ENCODE data around the gene PRDM10. TPM values are rescaled to one million over a fixed set of nuclear protein-coding genes. Genes with fewer than 3 reads are reported as not detected.

PRDM10 gene
- polyA plus RNA-seq, 3 donors from 2014 or later, result 1.3 to 5.0 TPM; not detected in 1

DNA sequence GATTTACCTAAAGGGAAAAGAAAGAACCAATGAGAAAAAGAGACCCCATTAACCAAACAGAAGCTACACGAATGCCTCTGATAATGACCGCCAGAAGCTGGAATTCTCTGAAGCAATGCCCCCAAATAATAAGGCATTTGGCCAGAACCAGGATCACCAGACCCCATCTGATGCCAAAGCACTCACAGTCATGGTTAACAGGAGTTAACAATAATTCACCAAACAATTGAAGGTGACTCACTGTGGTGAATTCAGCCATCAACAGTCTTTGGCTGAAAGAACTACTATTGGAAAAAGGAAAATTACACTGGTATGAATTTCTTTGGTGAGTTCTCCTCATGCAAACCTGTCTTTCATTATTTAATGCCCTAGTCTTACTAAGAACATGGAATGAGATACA lies 85.4 kb downstream of the PRDM10 start:
- no peak overlapping the region for H3K4me3 Mint-ChIP-seq
- H3K27me3 Mint-ChIP-seq (ENCODE audit: low read depth in 3 of 3), result peaks cover 0 to 2% (median 2%) of the 10 kb centered on the region in 3 donors
- H3K4me1 Mint-ChIP-seq, result peaks cover 0 to 6% of the 10 kb centered on the region in 2 donors
- peaks cover 18 to 24% (median 19%) of the 10 kb centered on the region in 3 donors for H3K36me3 Mint-ChIP-seq
- peaks cover 0 to 1% (median 0%) of the 10 kb centered on the region in 6 donors for H3K9me3 Mint-ChIP-seq
- no peak overlapping the region for H3K27ac Mint-ChIP-seq
- DNase-seq, result no peak

DNA sequence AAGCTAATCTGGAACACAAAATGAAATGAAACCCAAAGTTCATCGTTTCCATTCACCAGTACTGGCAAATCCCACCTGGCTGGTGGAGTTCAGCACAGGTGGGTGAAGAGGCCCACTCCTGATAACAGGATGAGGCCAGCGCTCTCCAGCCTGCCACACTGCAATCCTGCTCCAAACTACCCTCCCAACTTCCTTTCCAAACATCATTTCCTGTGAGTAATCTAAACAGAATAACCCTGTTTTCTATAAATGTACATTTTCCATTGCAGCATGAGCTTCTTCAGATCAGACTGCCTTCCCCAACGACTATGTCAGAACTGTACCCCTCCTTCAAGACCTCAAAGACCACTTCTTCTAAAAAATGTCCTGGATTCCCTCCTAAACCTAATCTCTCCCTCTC lies 91.3 kb downstream of the PRDM10 start:
- H3K27me3 Mint-ChIP-seq (ENCODE audit: low read depth in 3 of 3), result no peaks in the 10 kb centered on the region
- H3K4me1 Mint-ChIP-seq, result no peaks in the 10 kb centered on the region

GRCh38 chr11:129910360-129910759 lies 92.3 kb downstream of the PRDM10 start:
- H3K4me3 Mint-ChIP-seq, result no peak overlapping the region
- no peaks in the 10 kb centered on the region for H3K27me3 Mint-ChIP-seq (ENCODE audit: low read depth in 3 of 3)
- no peaks in the 10 kb centered on the region for H3K4me1 Mint-ChIP-seq
- H3K9me3 Mint-ChIP-seq, result peaks cover 0 to 1% (median 0%) of the 10 kb centered on the region in 6 donors
- DNase-seq, result no peak
- H3K27ac Mint-ChIP-seq, result no peak overlapping the region
- H3K36me3 Mint-ChIP-seq, result peaks cover 23 to 49% (median 32%) of the 10 kb centered on the region in 3 donors

More for the DNA sequence above, 91.3 kb downstream of the PRDM10 start:
- no peak for DNase-seq
- Mint-ChIP-seq H3K27ac (no peak overlapping the region), H3K36me3 (peaks cover 19 to 46% (median 33%) of the 10 kb centered on the region in 3 donors), H3K9me3 (peaks cover 0 to 1% (median 0%) of the 10 kb centered on the region in 6 donors), H3K4me3 (no peak overlapping the region)

GRCh38 chr11:129905402-129905801 lies 97.2 kb downstream of the PRDM10 start:
- H3K4me1 Mint-ChIP-seq, result no peaks in the 10 kb centered on the region
- H3K36me3 Mint-ChIP-seq, result peaks cover 36 to 51% (median 41%) of the 10 kb centered on the region in 3 donors
- H3K9me3 Mint-ChIP-seq, result no peaks in the 10 kb centered on the region
- DNase-seq, result no peak
- H3K27me3 Mint-ChIP-seq (ENCODE audit: low read depth in 3 of 3), result no peaks in the 10 kb centered on the region
- H3K4me3 Mint-ChIP-seq, result no peak overlapping the region
- no peak overlapping the region for H3K27ac Mint-ChIP-seq

DNA sequence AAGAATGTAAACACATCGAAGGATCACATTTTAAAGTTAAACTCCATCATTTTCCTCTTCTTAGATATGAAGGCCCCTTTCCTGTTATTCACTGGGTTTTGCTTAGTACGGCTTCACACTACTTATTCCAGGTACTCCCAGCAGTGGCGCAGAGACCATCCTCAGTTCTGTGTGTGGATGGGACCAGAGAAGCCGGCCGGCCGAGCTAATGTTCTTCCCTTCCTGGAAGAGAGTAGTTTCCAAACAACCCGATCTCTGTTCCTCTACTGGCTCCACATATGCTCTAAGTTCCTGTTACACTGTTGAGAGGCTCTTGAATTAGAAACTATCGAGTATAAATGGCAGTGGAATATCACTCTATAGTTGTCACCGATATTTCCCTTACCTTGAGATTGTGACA lies 106.6 kb downstream of the PRDM10 start:
- H3K27ac Mint-ChIP-seq, result peak overlapping the region; percentile 34 to 83 (median 70)
- H3K9me3 Mint-ChIP-seq, result no peaks in the 10 kb centered on the region
- peaks cover 7 to 12% (median 10%) of the 10 kb centered on the region in 3 donors for H3K27me3 Mint-ChIP-seq (ENCODE audit: low read depth in 3 of 3)
- peaks cover 7 to 22% (median 21%) of the 10 kb centered on the region in 3 donors for H3K36me3 Mint-ChIP-seq
- no peak for DNase-seq
- peaks cover 30% of the 10 kb centered on the region in 2 donors for H3K4me1 Mint-ChIP-seq
- peak overlapping the region; percentile 86 to 92 (median 90) for H3K4me3 Mint-ChIP-seq

GRCh38 chr11:129895126-129896041 lies 107.3 kb downstream of the PRDM10 start, which contains the start of gene NFRKB:
NFRKB (minus strand) TSS chr11:129895578; CDS start chr11:129892849, 2,729 bp downstream.
- Mint-ChIP-seq H3K36me3 (peaks cover 7 to 22% (median 21%) of the 10 kb centered on the region in 3 donors), H3K27me3 (ENCODE audit: low read depth in 3 of 3) (peaks cover 7 to 12% (median 10%) of the 10 kb centered on the region in 3 donors), H3K9me3 (no peaks in the 10 kb centered on the region), H3K27ac (peak within 1 kb of the TSS; percentile 60 to 88 (median 81)), H3K4me3 (peak within 1 kb of the TSS; percentile 86 to 92 (median 90)), H3K4me1 (peaks cover 30% of the 10 kb centered on the region in 2 donors)
- peak; percentile 83 to 87 (median 86) for DNase-seq

DNA sequence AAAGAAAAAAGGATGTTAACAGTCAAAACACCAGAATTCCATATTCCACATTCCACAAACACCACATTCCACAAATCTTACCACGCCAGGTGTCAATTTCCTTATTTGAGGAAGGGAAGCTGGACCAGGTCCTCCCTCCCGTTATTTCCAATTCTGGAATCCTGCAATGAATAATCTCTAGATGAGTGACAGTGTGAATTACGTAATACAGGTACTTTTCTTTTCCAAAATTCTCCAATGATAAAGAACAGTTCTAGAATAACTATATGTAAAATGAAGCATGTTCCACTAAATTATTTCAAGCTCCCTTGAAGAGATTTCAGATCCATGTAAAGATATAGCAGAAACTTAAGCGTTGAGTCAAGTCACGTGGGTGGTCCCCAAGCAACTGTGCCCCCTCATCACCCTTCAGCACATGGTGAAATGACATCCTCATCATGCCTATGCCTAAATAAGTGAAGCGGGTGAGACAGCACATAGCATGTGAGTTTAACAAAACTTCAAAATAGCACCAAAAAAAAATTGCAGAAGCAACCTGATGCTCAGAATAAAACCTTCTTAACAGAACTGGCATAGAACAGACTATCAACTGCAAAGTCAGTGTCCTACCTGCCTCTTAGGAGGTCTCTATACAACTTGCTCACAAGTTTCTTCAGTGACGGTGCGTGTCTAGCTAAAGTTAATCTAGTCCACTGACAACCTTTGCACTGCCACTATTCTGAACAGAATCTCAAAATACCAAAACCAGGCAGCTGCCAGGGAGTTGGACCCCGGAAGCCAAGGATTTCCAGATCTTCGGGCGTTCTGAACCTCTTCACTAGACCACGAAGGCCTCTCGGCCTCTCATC lies 108.1 kb downstream of the PRDM10 start:
- H3K27ac Mint-ChIP-seq, result peak overlapping the region; percentile 60 to 88 (median 80)
- peaks cover 30% of the 10 kb centered on the region in 2 donors for H3K4me1 Mint-ChIP-seq
- DNase-seq, result no peak
- peaks cover 0 to 23% (median 18%) of the 10 kb centered on the region in 3 donors for H3K36me3 Mint-ChIP-seq
- peak overlapping the region; percentile 86 to 92 (median 90) for H3K4me3 Mint-ChIP-seq
- H3K27me3 Mint-ChIP-seq (ENCODE audit: low read depth in 3 of 3), result peaks cover 7 to 12% (median 10%) of the 10 kb centered on the region in 3 donors
- H3K9me3 Mint-ChIP-seq, result no peaks in the 10 kb centered on the region

GRCh38 chr11:129888451-129888850 lies 114.2 kb downstream of the PRDM10 start:
- Mint-ChIP-seq H3K4me3 (no peak overlapping the region), H3K27ac (no peak overlapping the region), H3K4me1 (peaks cover 3 to 9% of the 10 kb centered on the region in 2 donors), H3K27me3 (ENCODE audit: low read depth in 3 of 3) (peaks cover 0 to 2% (median 0%) of the 10 kb centered on the region in 3 donors), H3K9me3 (no peaks in the 10 kb centered on the region), H3K36me3 (peaks cover 35 to 68% (median 37%) of the 10 kb centered on the region in 3 donors)
- no peak for DNase-seq

GRCh38 chr11:129885381-129885780 lies 117.3 kb downstream of the PRDM10 start:
- Mint-ChIP-seq H3K27me3 (ENCODE audit: low read depth in 3 of 3) (peaks cover 0 to 2% (median 0%) of the 10 kb centered on the region in 3 donors), H3K9me3 (no peaks in the 10 kb centered on the region)

DNA sequence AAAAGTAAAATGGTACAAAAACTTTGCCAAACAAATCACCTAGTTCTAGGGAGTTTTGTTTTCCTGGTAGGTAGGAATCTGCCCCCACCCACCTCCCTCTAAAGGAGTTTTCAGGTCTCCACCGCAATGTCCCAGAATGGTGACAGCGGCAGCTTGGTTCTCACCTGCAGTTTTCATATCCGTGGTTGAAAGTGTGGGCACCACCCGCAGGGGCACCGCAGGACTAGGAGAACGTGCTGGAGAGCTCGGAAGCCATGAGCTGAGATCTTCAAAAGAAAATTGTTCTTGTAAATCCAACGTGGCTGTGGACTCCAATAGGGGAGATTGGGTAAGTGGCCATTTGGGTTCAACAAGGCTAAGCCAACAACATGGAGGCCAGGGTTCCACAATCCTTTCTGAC lies 118.1 kb downstream of the PRDM10 start:
- H3K9me3 Mint-ChIP-seq, result no peaks in the 10 kb centered on the region
- peaks cover 0 to 2% (median 1%) of the 10 kb centered on the region in 3 donors for H3K27me3 Mint-ChIP-seq (ENCODE audit: low read depth in 3 of 3)
- no peaks in the 10 kb centered on the region for H3K4me1 Mint-ChIP-seq
- no peak overlapping the region for H3K27ac Mint-ChIP-seq
- H3K4me3 Mint-ChIP-seq, result no peak overlapping the region
- peaks cover 50 to 78% (median 61%) of the 10 kb centered on the region in 3 donors for H3K36me3 Mint-ChIP-seq
- DNase-seq, result no peak

More at GRCh38 chr11:129885381-129885780, 117.3 kb downstream of the PRDM10 start:
- no peak overlapping the region for H3K27ac Mint-ChIP-seq
- H3K36me3 Mint-ChIP-seq, result peaks cover 46 to 80% (median 55%) of the 10 kb centered on the region in 3 donors
- DNase-seq, result no peak
- no peaks in the 10 kb centered on the region for H3K4me1 Mint-ChIP-seq
- H3K4me3 Mint-ChIP-seq, result no peak overlapping the region

DNA sequence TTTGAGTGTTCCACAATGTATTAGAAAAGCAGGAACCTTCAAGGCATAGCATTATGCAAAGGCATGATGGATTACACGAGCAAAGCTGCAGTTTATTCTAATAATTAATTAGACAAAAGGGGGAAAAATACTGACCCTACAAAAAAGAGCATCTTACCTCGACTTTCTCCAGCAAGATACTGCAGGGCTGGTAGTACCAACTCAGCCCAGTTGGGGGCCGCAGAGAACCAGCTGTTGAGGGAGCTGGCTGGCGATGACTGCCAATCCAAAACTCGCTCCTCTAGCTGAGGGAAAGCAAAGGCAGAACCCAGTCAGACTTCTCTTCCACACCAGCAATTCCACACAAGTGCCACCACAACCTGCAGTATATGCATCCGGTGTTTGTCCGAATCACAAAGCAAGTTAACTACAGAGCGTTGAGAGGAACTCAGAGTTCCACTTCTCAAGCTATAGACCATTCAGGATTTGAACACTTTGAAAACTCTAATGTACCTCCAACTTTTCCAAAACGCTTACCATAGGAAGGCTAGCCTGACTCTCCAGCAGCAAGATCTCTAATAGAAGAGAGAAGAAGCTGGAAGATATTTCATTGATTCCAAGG lies 121.0 kb downstream of the PRDM10 start:
- peaks cover 0 to 2% (median 1%) of the 10 kb centered on the region in 3 donors for H3K27me3 Mint-ChIP-seq (ENCODE audit: low read depth in 3 of 3)
- no peak for DNase-seq
- no peak overlapping the region for H3K4me3 Mint-ChIP-seq
- H3K27ac Mint-ChIP-seq, result no peak overlapping the region
- peaks cover 57 to 78% (median 67%) of the 10 kb centered on the region in 3 donors for H3K36me3 Mint-ChIP-seq
- H3K9me3 Mint-ChIP-seq, result no peaks in the 10 kb centered on the region
- H3K4me1 Mint-ChIP-seq, result no peaks in the 10 kb centered on the region

GRCh38 chr11:129880311-129880710 lies 122.3 kb downstream of the PRDM10 start:
- H3K9me3 Mint-ChIP-seq, result no peaks in the 10 kb centered on the region
- H3K4me1 Mint-ChIP-seq, result no peaks in the 10 kb centered on the region
- no peak for DNase-seq
- no peak overlapping the region for H3K4me3 Mint-ChIP-seq
- H3K36me3 Mint-ChIP-seq, result peaks cover 57 to 79% (median 63%) of the 10 kb centered on the region in 3 donors
- no peak overlapping the region for H3K27ac Mint-ChIP-seq
- H3K27me3 Mint-ChIP-seq (ENCODE audit: low read depth in 3 of 3), result peaks cover 0 to 2% (median 1%) of the 10 kb centered on the region in 3 donors

DNA sequence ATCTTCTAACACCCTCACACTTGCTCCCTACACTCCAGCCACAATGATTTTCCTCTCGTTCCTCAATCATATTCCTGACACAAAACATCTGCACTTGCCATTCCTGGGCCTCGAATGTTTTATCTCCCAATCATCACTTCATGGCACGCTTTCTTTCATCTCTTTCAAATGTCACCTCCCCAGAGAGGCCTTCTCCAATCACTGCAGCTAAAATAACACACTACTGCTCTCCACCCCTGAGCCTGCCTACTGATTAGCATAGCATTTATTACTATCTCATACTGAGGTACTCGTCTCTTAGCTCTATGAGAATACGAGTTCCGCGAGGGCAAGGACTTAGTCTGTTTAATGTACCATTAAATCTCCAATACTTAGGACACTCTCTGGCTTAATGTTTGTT lies 130.7 kb downstream of the PRDM10 start:
- Mint-ChIP-seq H3K4me3 (no peak overlapping the region), H3K4me1 (no peaks in the 10 kb centered on the region), H3K36me3 (peaks cover 44 to 81% (median 52%) of the 10 kb centered on the region in 3 donors), H3K27ac (no peak overlapping the region), H3K9me3 (no peaks in the 10 kb centered on the region), H3K27me3 (ENCODE audit: low read depth in 3 of 3) (peaks cover 0 to 1% (median 0%) of the 10 kb centered on the region in 3 donors)
- DNase-seq, result no peak
